ENCODE results near the gene FRMD5.
"Not testable (repeated sequence)": the region's sequence is repeated elsewhere in the genome, so short reads cannot be mapped to it uniquely, and the experiment has no call there.

Gene FRMD5

DNA sequence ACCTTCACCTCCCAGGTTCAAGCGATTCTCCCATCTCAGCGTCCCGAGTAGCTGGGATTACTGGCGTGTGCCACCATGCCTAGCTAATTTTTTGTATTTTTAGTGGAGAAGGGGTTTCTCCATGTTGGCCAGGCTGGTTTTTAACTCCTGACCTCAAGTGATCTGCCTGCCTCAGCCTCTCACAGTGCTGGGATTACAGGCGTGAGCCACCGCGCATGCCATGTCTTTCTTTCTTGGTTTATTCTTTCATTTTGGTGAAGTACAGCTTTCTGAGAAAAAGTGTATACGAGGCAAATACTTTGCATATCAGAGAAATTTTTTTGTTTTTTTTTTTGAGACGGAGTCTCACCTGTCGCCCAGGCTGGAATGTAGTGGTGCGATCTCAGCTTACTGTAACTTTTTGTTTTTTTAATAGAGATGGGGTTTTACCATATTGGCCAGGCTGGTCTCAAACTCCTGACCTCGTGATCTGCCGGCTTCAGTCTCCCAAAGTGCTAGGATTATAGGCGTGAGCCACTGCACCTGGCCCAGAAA, 363.5 kb downstream of the FRMD5 start:
- not testable (repeated sequence) for DNase-seq (ENCODE audit: low spot score)

- DNase-seq (ENCODE audit: low spot score), result not testable (repeated sequence)
Measured at GRCh38 chr15:43830691-43831275, 364.3 kb downstream of the FRMD5 start.

GRCh38 chr15:43829951-43830540, 365.0 kb downstream of the FRMD5 start:
- not testable (repeated sequence) for DNase-seq (ENCODE audit: low spot score)

DNA sequence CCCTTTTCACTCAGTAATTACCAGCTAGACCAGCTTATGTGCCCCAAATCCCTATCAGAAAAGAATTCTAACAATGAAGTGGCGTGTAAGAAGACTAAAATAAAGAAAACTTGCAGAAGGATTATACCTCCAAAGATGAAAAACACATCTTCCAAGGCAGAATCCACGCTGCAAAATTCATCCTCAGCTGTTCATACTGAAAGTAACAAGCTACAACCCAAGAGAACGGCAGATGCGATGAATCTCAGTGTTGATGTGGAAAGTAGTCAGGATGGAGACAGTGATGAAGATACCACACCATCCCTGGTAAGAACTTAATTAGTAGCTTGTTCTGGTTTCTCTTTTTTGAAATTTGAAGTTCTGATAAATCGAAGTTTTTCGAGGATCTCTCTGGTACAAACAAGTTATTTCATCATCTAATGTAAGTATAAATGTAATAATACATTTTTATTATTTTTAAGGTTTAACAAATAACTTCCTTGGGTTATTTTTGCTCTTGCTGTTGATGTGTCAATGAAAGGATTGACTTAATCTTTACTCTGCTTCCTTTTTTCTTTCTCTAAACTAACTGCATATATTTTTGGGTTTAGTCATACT, 366.9 kb downstream of the FRMD5 start:
- DNase-seq (ENCODE audit: low spot score), result no peak

DNA sequence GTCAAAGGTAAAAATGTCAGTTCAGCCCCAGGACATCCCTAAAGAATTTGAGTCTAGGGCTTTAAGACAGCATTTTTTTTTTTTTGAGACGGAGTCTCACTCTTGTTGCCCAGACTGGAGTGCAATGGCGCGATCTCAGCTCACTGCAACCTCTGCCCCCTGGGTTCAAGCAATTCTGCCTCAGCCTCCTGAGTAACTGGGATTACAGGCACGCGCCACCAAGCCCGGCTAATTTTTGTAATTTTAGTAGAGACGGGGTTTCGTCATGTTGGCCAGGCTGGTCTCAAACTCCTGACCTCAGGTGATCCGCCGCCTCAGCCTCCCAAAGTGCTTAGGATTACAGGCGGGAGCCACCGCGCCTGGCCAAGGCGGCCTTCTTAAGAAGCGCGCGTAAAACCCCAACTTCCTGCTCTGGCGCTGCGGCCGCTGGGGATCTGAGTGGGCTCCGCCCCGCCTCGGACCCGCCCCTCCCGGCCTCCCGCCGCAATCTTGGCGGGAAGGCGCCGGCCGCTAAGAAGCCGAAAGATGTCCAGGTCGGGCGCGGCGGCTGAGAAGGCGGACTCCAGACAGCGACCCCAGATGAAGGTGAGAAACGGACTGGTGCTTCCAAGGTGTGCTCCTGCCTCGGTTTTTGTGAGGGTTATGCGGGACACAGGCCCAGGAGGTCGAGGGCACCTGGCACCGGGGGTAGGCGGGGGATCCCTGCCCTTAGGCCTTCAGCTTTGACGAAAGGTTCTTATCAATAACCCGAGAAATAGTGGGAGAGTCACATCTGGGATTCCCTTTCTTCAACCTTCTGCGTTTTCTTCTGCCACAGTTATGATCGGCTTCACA, 368.3 kb downstream of the FRMD5 start, which contains the start of gene WDR76:
TSS of gene WDR76 (plus strand) at position 495 of the 834 bp plus-strand sequence. CDS start at position 526, 31 bp downstream.
- DNase-seq (ENCODE audit: low spot score), result peak; percentile 64

GRCh38 chr15:43826029-43826507, 369.0 kb downstream of the FRMD5 start:
- no peak for DNase-seq (ENCODE audit: low spot score)

DNA sequence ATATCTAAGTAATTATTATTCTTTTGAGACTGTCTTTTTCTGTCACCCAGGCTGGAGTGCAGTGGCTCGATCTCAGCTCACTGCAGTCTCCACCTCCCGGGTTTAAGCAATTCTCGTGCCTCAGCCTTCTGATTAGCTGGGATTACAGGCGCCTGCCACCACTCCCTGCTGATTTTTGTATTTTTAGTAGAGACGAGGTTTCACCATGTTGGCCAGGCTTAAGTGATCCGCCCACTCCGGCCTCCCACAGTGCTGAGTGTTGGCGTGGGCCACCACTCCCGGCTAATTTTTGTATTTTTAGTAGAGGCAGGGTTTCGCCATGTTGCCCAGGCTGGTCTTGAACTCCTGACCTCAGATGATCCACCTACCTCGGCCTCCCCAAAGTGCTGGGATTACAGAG, 369.8 kb downstream of the FRMD5 start:
- not testable (repeated sequence) for DNase-seq (ENCODE audit: low spot score)

DNA sequence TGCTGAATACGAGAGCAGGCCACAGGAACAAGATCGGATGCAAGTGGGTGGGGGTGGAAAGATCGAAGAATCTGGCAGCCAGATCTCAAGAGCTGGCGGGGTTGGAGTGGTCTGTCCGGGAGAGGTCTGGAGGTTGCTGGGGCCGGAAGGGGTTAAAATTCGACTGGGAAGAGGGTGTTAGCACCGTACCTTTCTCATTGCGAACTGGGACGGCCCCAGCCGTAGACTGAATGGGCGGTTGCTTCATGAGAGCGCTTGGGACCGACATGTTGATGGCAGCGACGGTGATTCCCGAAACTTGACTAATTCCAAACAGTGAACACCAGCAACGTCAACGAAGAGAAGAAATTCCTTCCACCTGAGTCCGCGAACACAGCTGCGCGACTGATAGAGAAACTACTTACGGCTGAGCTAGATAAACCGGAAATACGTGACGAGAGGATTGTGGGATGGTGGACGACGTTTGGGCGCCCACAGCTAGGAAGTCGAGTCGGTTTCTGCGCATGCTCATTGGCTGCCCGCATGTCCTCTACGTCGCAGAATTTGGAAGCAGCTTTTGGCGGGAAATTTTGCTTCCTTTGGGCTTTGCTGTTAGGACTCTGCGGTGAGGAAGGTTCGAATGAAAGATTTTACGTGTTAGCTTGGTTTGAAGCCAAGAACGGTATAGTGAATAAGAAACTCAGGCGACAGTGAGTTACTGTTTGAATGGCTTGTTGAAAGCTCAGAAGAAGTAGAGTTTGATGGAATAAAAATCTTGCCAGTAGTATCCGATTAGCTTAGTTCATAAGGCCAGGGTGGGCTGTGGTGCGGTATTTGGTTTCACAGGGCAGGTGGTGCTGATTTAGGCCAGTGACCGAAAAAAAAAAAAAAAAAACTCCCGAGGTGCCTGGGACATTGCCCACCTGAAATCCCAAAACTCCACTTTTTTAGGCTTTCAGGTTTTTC, 370.5 kb downstream of the FRMD5 start, which contains the start of gene MFAP1:
TSS of gene MFAP1 (minus strand) at position 389 of the 945 bp plus-strand sequence. CDS start at position 268, 121 bp downstream.
- DNase-seq (ENCODE audit: low spot score), result peak; percentile 95

DNA sequence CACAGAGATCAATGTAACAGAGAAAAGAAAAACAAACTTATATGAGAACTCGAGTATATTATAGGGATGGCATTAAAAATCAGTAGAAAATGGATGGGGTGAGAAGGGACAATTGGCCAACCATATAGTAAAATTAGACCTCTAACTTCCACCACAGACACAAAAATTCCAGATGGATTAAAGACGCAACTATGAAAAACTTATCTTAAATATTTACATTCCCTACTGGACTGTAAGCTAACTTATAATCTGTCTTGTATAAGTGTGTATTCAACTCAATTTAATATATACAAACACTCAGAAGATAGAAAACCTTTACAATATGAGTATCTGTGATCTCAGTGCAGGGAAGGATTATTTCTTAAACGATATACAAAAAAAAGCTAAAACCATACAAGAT, 373.6 kb downstream of the FRMD5 start:
- DNase-seq (ENCODE audit: low spot score), result no peak

All from CD4-positive, alpha-beta T cell treated with Interleukin-6 at 100 ng/mL for 8 hours (primary cell).